ENCODE results near the gene USP22. TPM values are rescaled to one million over a fixed set of nuclear protein-coding genes. Genes with fewer than 3 reads are reported as not detected.

The USP22 gene
- total RNA-seq, 1 donor from 2014 or later = 192 TPM

GRCh38 chr17:20989991-20990855 is 52.6 kb downstream of the USP22 start:
- H3K79me2 ChIP-seq (ENCODE audit: low read depth) = no peaks in the 10 kb centered on the region
- peaks cover 31% of the 10 kb centered on the region for H3K4me1 Mint-ChIP-seq
- no peak for DNase-seq (ENCODE audit: low spot score)
- H3K4me2 ChIP-seq = no peak overlapping the region
- no peak overlapping the region for H3K4me3 Mint-ChIP-seq
- peaks cover 6% of the 10 kb centered on the region for H3K4me1 ChIP-seq
- peaks cover 7% of the 10 kb centered on the region for H3F3A ChIP-seq (ENCODE audit: low read depth)
- peak overlapping the region; percentile 52 for H3K27ac Mint-ChIP-seq
- peaks cover 6% of the 10 kb centered on the region for H3K36me3 ChIP-seq
- peaks cover 20% of the 10 kb centered on the region for H3K36me3 Mint-ChIP-seq
- TF ChIP-seq EZH2phosphoT487 (IDR thresholded peaks at IDR 0.05) = no peak
- no peak for TF ChIP-seq EZH2 (IDR thresholded peaks at IDR 0.05)
- TF ChIP-seq, protein P1, sequence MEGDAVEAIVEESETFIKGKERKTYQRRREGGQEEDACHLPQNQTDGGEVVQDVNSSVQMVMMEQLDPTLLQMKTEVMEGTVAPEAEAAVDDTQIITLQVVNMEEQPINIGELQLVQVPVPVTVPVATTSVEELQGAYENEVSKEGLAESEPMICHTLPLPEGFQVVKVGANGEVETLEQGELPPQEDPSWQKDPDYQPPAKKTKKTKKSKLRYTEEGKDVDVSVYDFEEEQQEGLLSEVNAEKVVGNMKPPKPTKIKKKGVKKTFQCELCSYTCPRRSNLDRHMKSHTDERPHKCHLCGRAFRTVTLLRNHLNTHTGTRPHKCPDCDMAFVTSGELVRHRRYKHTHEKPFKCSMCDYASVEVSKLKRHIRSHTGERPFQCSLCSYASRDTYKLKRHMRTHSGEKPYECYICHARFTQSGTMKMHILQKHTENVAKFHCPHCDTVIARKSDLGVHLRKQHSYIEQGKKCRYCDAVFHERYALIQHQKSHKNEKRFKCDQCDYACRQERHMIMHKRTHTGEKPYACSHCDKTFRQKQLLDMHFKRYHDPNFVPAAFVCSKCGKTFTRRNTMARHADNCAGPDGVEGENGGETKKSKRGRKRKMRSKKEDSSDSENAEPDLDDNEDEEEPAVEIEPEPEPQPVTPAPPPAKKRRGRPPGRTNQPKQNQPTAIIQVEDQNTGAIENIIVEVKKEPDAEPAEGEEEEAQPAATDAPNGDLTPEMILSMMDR (IDR thresholded peaks at IDR 0.05) = no peak
- no peaks in the 10 kb centered on the region for H3K9me3 ChIP-seq (ENCODE audit: low read depth)
- H3K27me3 ChIP-seq = no peaks in the 10 kb centered on the region
- no peak overlapping the region for H3K4me3 ChIP-seq
- no peak overlapping the region for H3K27ac ChIP-seq
- peaks cover 8% of the 10 kb centered on the region for H3K27me3 Mint-ChIP-seq (ENCODE audit: insufficient read depth, low read depth)
- H3K9me3 Mint-ChIP-seq = peaks cover 2% of the 10 kb centered on the region
- H4K20me1 ChIP-seq (ENCODE audit: low read depth) = no peaks in the 10 kb centered on the region
- H3K9ac ChIP-seq = no peak overlapping the region
- no peak overlapping the region for H2AFZ ChIP-seq (replicated peaks)

- H3K4me2 ChIP-seq = no peak overlapping the region
- no peak overlapping the region for H2AFZ ChIP-seq (replicated peaks)
- no peaks in the 10 kb centered on the region for H3K79me2 ChIP-seq (ENCODE audit: low read depth)
- TF ChIP-seq EZH2phosphoT487 (IDR thresholded peaks at IDR 0.05) (no peak), EZH2 (IDR thresholded peaks at IDR 0.05) (no peak)
- TF ChIP-seq, protein P1 (IDR thresholded peaks at IDR 0.05) = no peak
- no peaks in the 10 kb centered on the region for H4K20me1 ChIP-seq (ENCODE audit: low read depth)
- Mint-ChIP-seq H3K27ac (peak overlapping the region; percentile 28), H3K4me1 (peaks cover 31% of the 10 kb centered on the region), H3K36me3 (peaks cover 19% of the 10 kb centered on the region), H3K9me3 (peaks cover 2% of the 10 kb centered on the region), H3K4me3 (no peak overlapping the region), H3K27me3 (ENCODE audit: insufficient read depth, low read depth) (peaks cover 8% of the 10 kb centered on the region)
- H3F3A ChIP-seq (ENCODE audit: low read depth) = peaks cover 7% of the 10 kb centered on the region
- peaks cover 6% of the 10 kb centered on the region for H3K4me1 ChIP-seq
- no peak overlapping the region for H3K4me3 ChIP-seq
- no peaks in the 10 kb centered on the region for H3K9me3 ChIP-seq (ENCODE audit: low read depth)
- no peak for DNase-seq (ENCODE audit: low spot score)
- H3K36me3 ChIP-seq = peaks cover 6% of the 10 kb centered on the region
- H3K27me3 ChIP-seq = no peaks in the 10 kb centered on the region
- no peak overlapping the region for H3K9ac ChIP-seq
- H3K27ac ChIP-seq = no peak overlapping the region
These were observed 53.3 kb downstream of the USP22 start for GRCh38 chr17:20989481-20989880.

- peaks cover 6% of the 10 kb centered on the region for H3K36me3 ChIP-seq
- Mint-ChIP-seq H3K27ac (no peak overlapping the region), H3K4me1 (peaks cover 31% of the 10 kb centered on the region), H3K27me3 (ENCODE audit: insufficient read depth, low read depth) (peaks cover 8% of the 10 kb centered on the region), H3K9me3 (peaks cover 2% of the 10 kb centered on the region), H3K4me3 (no peak overlapping the region), H3K36me3 (peaks cover 18% of the 10 kb centered on the region)
- no peak overlapping the region for H3K4me3 ChIP-seq
- H3K27ac ChIP-seq = no peak overlapping the region
- H2AFZ ChIP-seq (replicated peaks) = no peak overlapping the region
- TF ChIP-seq, protein P1 (IDR thresholded peaks at IDR 0.05) = no peak
- TF ChIP-seq EZH2 (IDR thresholded peaks at IDR 0.05) (no peak), EZH2phosphoT487 (IDR thresholded peaks at IDR 0.05) (no peak)
- H3K9ac ChIP-seq = no peak overlapping the region
- no peaks in the 10 kb centered on the region for H4K20me1 ChIP-seq (ENCODE audit: low read depth)
- H3K79me2 ChIP-seq (ENCODE audit: low read depth) = no peaks in the 10 kb centered on the region
- H3K4me2 ChIP-seq = no peak overlapping the region
- H3K4me1 ChIP-seq = peaks cover 6% of the 10 kb centered on the region
- H3K27me3 ChIP-seq = no peaks in the 10 kb centered on the region
- H3K9me3 ChIP-seq (ENCODE audit: low read depth) = no peaks in the 10 kb centered on the region
- peaks cover 7% of the 10 kb centered on the region for H3F3A ChIP-seq (ENCODE audit: low read depth)
- DNase-seq (ENCODE audit: low spot score) = no peak
These were observed 53.9 kb downstream of the USP22 start for GRCh38 chr17:20988896-20989295.

Measured in neural progenitor cell (in vitro differentiated cells).